ENCODE results near the gene SAE1. TPM values are rescaled to one million over a fixed set of nuclear protein-coding genes. Genes with fewer than 3 reads are reported as not detected.
A peak's percentile ranks its signal among the peaks of the same experiment; 100 is the strongest.

SAE1 gene
- total RNA-seq, 2 experiments from 2014 or later = 125 to 127 TPM

GRCh38 chr19:47110521-47111005, 20.1 kb upstream of the SAE1 start:
- ChIA-PET CTCF (interaction anchor here (0.8 to 2.5 kb wide), 4 partner anchors 19 to 115 kb away, joined by 3 to 12 read pairs (median 3); no protein-coding TSS in a partner anchor), POLR2A (interaction anchor here (0.6 to 9.4 kb wide), 13 partner anchors 9 to 220 kb away, joined by 3 to 182 read pairs (median 4); partner anchors contain the start of gene CCDC9)
- Mint-ChIP-seq H3K4me3 (peak overlapping the region; percentile 89), H3K9me3 (no peaks in the 10 kb centered on the region), H3K27me3 (no peaks in the 10 kb centered on the region), H3K27ac (peak overlapping the region; percentile 99), H3K36me3 (ENCODE audit: low read depth) (peaks cover 59% of the 10 kb centered on the region), H3K4me1 (ENCODE audit: low read depth) (peaks cover 50% of the 10 kb centered on the region)
- TF ChIP-seq CTCF (IDR thresholded peaks at IDR 0.05) = no peak
- intact Hi-C loops (cut with micrococcal nuclease) = no loop called here
- ATAC-seq (no peak), DNase-seq (peak; percentile 64)

- TF ChIP-seq CTCF (IDR thresholded peaks at IDR 0.05) = no peak
- Mint-ChIP-seq H3K9me3 (no peaks in the 10 kb centered on the region), H3K27me3 (no peaks in the 10 kb centered on the region), H3K4me3 (peak overlapping the region; percentile 89), H3K4me1 (ENCODE audit: low read depth) (peaks cover 45% of the 10 kb centered on the region), H3K27ac (peak overlapping the region; percentile 99), H3K36me3 (ENCODE audit: low read depth) (peaks cover 53% of the 10 kb centered on the region)
- POLR2A ChIA-PET = interaction anchor here (0.6 to 9.4 kb wide), 17 partner anchors 9 to 500 kb away, joined by 3 to 182 read pairs (median 3); partner anchors contain the start of genes CCDC9 and SAE1
- intact Hi-C loops (cut with micrococcal nuclease) = no loop called here
- DNase-seq (peak; percentile 68), ATAC-seq (no peak)
- CTCF ChIA-PET = interaction anchor here (0.9 kb wide), 1 partner anchor 17 kb away, joined by 3 read pairs; no protein-coding TSS in a partner anchor
Observed at GRCh38 chr19:47111006-47111621, 19.5 kb upstream of the SAE1 start.

GRCh38 chr19:47111682-47112165, 18.9 kb upstream of the SAE1 start:
- ChIA-PET CTCF (interaction anchor here (0.9 kb wide), 1 partner anchor 18 kb away, joined by 3 read pairs; no protein-coding TSS in a partner anchor), POLR2A (interaction anchor here (0.6 to 9.4 kb wide), 15 partner anchors 14 to 501 kb away, joined by 3 to 182 read pairs (median 3); partner anchors contain the start of genes CCDC9 and SAE1)
- Mint-ChIP-seq H3K4me1 (ENCODE audit: low read depth) (peaks cover 39% of the 10 kb centered on the region), H3K27me3 (no peaks in the 10 kb centered on the region), H3K9me3 (no peaks in the 10 kb centered on the region), H3K4me3 (peak overlapping the region; percentile 89), H3K27ac (peak overlapping the region; percentile 99), H3K36me3 (ENCODE audit: low read depth) (peaks cover 48% of the 10 kb centered on the region)
- TF ChIP-seq CTCF (IDR thresholded peaks at IDR 0.05) = no peak
- intact Hi-C loops (cut with micrococcal nuclease) = no loop called here
- ATAC-seq (no peak), DNase-seq (no peak)

GRCh38 chr19:47112166-47112996, 18.3 kb upstream of the SAE1 start:
- H3K36me3 Mint-ChIP-seq (ENCODE audit: low read depth) = peaks cover 42% of the 10 kb centered on the region

More at GRCh38 chr19:47112166-47112996, 18.3 kb upstream of the SAE1 start:
- ChIA-PET POLR2A (interaction anchor here (0.7 to 9.4 kb wide), 17 partner anchors 19 to 501 kb away, joined by 3 to 182 read pairs (median 4); partner anchors contain the start of genes CCDC9 and SAE1), CTCF (interaction anchor here (0.9 to 4.5 kb wide), 12 partner anchors 11 to 144 kb away, joined by 3 to 23 read pairs (median 6); partner anchors contain the start of genes CCDC9 and SAE1)
- no peaks in the 10 kb centered on the region for H3K27me3 Mint-ChIP-seq
- H3K9me3 Mint-ChIP-seq = no peaks in the 10 kb centered on the region
- DNase-seq = peak; percentile 87
- peaks cover 33% of the 10 kb centered on the region for H3K4me1 Mint-ChIP-seq (ENCODE audit: low read depth)
- intact Hi-C loops (cut with micrococcal nuclease) = no loop called here
- peak; percentile 11 for ATAC-seq
- H3K4me3 Mint-ChIP-seq = peak overlapping the region; percentile 89
- H3K27ac Mint-ChIP-seq = peak overlapping the region; percentile 99
- TF ChIP-seq CTCF (IDR thresholded peaks at IDR 0.05) = no peak

Measured in activated CD8-positive, alpha-beta T cell treated with anti-CD3 and anti-CD28 coated beads for 36 hours (primary cell).